ENCODE results near the gene ATAD1.

The ATAD1 gene

GRCh38 chr10:87799860-87800259 lies 18.2 kb downstream of the ATAD1 start:
- no peak for DNase-seq (ENCODE audit: low read depth)
- TF ChIP-seq CTCF (IDR thresholded peaks at IDR 0.05; ENCODE audit: low read length, missing control alignments): no peak
- H3K4me3 ChIP-seq (replicated peaks; ENCODE audit: low read depth, low read length): no peak overlapping the region

- no peak for TF ChIP-seq CTCF (IDR thresholded peaks at IDR 0.05; ENCODE audit: low read length, missing control alignments)
- H3K4me3 ChIP-seq (replicated peaks; ENCODE audit: low read depth, low read length): no peak overlapping the region
- DNase-seq (ENCODE audit: low read depth): no peak
Observed at GRCh38 chr10:87798082-87798481, 19.9 kb downstream of the ATAD1 start.

- DNase-seq (ENCODE audit: low read depth): no peak
- H3K4me3 ChIP-seq (replicated peaks; ENCODE audit: low read depth, low read length): no peak overlapping the region
- no peak for TF ChIP-seq CTCF (IDR thresholded peaks at IDR 0.05; ENCODE audit: low read length, missing control alignments)
Observed at GRCh38 chr10:87794285-87794684, 23.7 kb downstream of the ATAD1 start.

GRCh38 chr10:87790185-87790584 lies 27.8 kb downstream of the ATAD1 start:
- no peak overlapping the region for H3K4me3 ChIP-seq (replicated peaks; ENCODE audit: low read depth, low read length)
- TF ChIP-seq CTCF (IDR thresholded peaks at IDR 0.05; ENCODE audit: low read length, missing control alignments): no peak
- DNase-seq (ENCODE audit: low read depth): no peak

GRCh38 chr10:87786421-87786820 lies 31.6 kb downstream of the ATAD1 start:
- no peak for DNase-seq (ENCODE audit: low read depth)
- TF ChIP-seq CTCF (IDR thresholded peaks at IDR 0.05; ENCODE audit: low read length, missing control alignments): no peak
- H3K4me3 ChIP-seq (replicated peaks; ENCODE audit: low read depth, low read length): no peak overlapping the region

GRCh38 chr10:87782721-87783120 lies 35.3 kb downstream of the ATAD1 start:
- no peak overlapping the region for H3K4me3 ChIP-seq (replicated peaks; ENCODE audit: low read depth, low read length)
- DNase-seq (ENCODE audit: low read depth): no peak
- TF ChIP-seq CTCF (IDR thresholded peaks at IDR 0.05; ENCODE audit: low read length, missing control alignments): no peak

GRCh38 chr10:87781545-87781944 lies 36.5 kb downstream of the ATAD1 start:
- H3K4me3 ChIP-seq (replicated peaks; ENCODE audit: low read depth, low read length): no peak overlapping the region
- TF ChIP-seq CTCF (IDR thresholded peaks at IDR 0.05; ENCODE audit: low read length, missing control alignments): no peak
- no peak for DNase-seq (ENCODE audit: low read depth)

Data from fibroblast of pulmonary artery (primary cell).